NCI-H69 (cell line): Measurements from ENCODE around the gene UAP1L1.

Source experiments
- DNase-seq: peaks from one replicate; lab custom pipeline; 2025; lab: John Stamatoyannopoulos, UW

UAP1L1 gene

DNA sequence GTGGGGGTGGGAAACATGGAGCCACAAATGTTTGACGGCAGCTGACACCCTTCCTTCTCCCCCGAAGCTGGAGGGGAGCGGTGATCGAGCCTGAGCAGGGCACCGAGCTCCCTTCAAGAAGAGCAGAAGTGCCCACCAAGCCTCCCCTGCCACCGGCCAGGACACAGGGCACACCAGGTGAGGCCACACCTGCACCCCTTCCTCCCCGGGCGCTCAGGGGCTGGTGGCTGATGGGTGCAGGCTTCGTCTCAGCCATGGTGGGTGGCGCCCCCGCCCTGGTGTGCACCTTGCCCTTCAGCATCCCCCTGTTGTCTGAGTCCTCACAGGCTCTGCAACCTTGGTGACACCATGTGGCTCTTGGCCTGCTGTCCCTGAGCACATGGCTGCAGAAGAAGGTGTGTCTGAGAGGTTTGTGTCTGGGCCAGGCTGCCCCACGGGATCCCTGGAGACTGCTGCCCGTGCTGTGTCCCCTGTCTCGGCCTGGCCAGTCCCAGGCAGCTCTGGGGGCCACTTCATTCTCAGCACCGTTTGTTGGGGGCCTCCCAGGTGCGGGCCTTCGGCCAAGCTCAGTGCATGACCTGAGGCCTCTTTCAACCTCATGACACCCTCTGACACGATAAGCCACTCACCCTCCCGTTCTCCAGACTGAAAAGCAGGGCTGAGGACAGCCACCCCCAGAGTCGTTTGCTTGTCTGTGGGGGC lies 20.6 kb downstream of the UAP1L1 start:
- no peak for DNase-seq

DNA sequence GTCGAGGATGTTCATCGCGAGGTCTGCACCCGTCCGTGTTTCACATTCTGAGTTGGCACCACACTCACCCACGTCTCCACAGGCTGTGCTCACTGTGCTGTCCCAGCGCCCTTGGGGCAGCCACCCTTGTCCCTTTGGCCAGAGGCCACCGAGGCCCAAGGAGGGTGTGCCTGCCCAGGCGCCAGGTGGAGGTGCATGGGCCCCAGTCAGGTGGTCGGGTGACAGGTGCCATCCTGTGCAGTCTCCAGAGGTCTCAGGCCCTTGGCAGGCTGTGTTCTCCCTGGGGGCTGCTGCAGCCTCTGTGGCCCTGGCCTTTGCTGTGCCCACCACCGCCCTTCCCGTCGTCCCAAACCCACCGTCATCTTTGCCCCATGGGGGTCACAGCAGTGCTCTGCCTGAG lies 21.9 kb downstream of the UAP1L1 start:
- no peak for DNase-seq

DNA sequence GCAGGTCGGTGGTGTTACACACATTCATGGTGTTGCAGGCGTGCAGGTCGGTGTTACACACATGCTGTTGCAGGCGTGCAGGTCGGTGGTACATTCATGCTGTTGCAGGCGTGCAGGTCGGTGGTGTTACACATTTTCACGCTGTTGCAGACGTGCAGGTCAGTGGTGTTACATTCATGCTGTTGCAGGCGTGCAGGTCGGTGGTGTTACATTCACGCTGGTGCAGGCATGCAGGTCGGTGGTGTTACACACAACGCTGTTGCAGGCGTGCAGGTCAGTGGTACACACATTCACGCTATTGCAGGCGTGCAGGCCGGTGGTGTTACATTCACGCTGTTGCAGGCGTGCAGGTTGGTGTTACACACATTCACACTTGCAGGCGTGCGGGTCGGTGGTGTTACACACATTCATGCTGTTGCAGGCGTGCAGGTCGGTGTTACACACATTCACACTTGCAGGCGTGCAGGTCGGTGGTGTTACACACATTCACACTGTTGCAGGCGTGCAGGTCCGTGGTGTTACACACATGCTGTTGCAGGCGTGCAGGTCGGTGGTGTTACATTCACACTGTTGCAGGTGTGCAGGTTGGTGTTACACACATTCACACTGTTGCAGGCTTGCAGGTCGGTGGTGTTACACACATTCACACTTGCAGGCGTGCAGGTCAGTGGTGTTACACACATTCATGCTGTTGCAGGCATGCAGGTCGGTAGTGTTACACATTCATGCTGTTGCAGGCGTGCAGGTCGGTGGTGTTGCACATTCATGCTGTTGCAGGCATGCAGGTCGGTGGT lies 26.1 kb downstream of the UAP1L1 start:
- no peak for DNase-seq

DNA sequence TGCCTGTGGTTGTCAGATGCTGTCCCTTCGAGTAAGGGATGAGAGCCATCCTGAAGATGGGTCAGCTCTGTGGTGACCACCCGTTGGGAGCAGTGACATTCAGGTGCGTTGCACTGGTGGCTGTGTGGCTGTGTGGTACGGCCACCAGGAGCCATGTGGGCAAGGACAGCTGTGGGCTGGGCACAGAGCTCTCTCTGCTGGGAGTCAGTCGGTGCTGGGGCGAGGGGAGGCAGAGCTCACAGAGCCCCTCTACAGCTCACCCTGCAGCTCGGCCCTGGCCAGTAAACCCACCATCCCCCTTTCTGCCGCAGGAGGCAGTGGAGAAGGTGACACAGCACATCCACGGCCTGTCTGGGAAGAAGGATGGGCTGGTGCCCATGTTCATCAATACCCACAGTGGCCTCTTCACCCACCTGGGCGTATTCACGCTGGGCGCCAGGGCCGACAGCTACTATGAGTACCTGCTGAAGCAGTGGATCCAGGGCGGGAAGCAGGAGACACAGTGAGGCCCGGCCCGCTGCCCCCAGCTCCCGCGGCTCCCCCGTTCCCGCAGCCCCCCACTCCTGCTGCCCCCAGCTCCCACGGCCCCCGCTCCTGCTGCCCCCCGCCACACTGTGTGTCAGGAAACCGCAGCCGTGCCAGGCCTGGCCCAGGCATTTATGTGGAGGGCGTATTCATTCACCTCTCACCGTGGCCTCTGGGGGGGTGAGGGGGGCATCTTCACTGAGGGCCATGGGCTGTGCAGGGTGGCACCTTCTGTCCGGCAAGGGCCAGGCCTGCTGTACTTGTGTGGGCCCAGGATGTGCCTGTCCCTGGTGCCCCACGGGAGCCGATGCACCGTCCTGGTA lies 28.7 kb downstream of the UAP1L1 start:
- DNase-seq = no peak

DNA sequence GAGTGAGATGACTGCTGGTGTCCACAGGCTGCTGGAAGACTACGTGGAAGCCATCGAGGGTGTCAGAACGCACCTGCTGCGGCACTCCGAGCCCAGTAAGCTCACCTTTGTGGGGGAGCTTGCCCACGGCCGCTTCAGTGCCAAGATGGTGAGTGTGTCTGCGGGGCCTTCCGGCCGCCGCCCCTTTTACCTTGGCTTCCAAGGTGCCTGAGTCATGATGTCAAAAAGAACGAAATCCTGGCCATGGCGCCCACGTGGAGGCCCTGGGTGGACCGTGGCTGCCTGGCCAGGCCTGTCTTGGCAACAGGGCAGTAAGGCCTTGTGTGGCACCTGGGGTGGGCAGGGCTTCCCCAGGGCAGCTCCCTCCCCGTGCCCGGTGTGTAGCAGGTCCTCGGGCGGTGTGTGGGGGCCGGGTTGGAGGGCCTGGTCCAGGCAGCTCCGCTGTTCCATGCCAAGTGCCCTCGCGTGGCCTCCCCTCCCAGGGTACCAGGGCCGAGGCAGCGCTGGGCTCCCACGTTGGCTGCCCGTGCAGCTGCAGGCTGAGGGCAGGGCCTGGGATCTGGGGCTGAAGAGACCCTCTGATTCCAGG lies 29.4 kb downstream of the UAP1L1 start:
- no peak for DNase-seq

DNA sequence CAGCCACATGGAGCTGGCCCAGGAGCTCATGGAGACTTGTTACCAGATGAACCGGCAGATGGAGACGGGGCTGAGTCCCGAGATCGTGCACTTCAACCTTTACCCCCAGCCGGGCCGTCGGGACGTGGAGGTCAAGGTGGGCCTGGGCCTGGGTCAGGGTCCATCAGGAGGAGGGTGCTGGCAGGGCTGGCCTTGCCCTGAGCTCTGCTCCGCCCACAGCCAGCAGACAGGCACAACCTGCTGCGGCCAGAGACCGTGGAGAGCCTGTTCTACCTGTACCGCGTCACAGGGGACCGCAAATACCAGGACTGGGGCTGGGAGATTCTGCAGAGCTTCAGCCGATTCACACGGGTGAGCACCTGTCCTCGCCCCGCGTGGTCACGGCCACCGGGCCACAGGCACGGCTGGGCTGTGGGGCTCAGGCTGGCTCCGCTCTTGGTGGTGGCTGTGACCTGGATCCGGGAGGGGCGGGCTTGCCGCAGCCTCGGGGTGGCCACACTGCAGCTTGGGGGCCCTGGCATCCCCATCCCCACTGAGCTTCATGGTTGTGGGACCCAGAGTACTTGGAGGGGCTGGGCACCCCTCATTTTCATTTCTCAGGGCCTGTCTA lies 30.1 kb downstream of the UAP1L1 start:
- no peak for DNase-seq

DNA sequence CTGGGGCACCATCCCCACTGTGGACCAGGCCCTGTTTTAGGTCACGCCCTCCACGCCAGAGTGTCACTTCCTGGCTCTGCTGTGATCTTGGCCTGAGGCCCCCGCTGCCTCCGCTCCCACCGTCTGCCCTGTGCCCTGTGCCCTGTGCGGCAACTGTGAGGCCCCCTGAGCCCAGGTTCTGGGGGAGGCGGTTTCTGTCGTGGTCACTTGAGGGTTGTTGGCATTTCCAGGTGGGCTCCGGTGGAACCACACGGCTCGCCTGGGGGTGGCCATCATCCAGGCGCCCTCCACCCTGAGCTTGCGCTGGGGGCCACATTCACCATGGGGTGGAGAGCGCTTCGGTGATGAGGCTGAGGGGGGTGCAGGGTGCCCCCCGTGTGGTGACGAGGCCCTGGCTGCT lies 30.7 kb downstream of the UAP1L1 start:
- no peak for DNase-seq

DNA sequence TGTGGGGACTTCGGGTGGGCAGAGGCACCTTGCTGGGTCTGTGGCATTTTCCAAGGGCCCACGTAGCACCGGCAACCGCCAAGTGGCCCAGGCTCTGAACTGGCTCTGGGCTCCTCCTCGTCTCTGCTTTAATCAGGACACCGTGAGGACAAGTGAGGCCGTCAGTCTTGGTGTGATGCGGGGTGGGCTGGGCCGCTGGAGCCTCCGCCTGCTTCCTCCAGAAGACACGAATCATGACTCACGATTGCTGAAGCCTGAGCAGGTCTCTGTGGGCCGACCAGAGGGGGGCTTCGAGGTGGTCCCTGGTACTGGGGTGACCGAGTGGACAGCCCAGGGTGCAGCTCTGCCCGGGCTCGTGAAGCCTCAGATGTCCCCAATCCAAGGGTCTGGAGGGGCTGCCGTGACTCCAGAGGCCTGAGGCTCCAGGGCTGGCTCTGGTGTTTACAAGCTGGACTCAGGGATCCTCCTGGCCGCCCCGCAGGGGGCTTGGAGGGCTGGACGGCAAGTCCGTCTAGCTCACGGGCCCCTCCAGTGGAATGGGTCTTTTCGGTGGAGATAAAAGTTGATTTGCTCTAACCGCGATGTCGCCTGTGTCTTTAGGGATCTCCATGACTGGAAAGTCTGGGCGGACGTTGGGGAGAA lies 31.4 kb downstream of the UAP1L1 start:
- no peak for DNase-seq

DNA sequence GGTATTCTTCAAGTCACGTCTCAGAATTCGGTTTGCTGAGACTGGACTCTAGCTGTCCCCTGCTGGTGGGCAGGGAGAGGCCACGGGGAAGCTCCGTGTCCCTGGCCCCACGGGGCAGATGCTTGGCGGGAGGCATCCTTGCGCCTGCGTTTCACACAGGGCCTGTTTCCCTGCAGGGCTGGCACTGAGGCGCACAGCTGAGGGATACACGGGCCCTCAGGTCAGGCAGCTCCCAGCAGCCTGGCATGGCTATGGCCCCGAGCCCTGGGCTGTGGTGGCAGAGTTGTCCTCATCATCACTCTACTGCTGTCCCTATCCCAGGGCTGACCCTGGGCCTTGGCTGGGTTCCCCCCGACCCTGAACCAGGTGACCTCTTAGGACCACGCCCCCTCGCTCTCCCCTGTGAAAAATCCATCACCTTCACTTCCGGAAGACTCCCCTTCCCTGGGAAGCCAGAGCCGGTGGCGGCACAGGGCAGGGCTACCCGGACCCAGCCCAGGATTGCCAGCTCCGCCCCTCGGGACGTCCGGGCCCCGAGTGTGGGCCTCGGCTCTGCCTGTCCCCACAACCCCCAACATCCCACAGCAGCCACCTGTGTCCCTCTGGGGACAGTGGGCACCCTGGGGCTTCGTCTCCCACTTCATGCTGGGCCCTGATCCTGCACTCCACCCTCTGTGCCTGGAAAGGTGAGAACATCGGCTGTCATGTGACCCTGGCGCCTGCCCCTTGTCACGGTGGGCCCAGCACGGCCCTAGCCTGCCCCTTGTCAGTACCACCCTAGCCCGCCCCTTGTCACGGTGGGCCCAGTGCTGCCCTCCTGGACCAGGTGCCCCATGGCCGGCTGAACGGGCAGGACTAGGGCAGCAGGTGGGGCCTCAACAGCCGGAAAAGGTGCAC lies 32.2 kb downstream of the UAP1L1 start:
- DNase-seq = no peak

DNA sequence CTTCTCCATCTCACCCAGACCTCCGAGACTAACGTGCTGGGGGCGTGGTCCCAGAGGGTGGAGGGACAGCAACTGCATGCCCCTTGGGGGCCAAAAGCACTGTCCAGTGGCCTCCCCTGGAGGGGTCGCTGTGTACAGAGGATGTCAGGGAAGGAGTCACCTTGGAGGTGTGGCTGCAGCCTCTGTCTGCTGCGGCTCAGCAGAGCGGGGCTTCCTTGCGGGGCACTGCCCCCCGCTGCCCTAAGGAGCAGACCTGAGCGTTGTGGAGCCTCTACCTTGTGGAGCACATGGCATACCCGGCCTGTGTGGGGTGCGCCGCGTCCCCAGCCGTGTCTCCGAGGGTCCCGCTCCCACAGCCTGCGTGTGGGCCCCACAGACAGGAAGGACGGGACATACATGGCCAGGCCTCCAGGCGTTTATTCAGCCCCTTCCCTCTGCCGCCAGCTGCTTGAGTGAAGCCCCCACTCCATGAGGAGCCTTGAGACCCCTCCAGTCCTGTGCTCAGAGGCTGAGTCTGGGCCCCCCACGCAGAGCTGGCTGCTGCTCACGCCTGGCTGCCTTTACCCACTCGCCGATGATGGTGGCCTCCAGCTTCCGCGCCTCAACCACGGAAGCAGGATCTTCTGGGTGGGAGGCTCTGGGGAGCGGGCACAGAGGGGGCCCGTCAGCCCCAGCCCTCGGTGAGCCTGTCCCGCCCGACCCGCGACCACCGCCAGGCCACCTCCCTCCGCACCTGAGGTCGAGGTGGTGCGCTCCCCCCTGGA lies 33.0 kb downstream of the UAP1L1 start:
- no peak for DNase-seq

DNA sequence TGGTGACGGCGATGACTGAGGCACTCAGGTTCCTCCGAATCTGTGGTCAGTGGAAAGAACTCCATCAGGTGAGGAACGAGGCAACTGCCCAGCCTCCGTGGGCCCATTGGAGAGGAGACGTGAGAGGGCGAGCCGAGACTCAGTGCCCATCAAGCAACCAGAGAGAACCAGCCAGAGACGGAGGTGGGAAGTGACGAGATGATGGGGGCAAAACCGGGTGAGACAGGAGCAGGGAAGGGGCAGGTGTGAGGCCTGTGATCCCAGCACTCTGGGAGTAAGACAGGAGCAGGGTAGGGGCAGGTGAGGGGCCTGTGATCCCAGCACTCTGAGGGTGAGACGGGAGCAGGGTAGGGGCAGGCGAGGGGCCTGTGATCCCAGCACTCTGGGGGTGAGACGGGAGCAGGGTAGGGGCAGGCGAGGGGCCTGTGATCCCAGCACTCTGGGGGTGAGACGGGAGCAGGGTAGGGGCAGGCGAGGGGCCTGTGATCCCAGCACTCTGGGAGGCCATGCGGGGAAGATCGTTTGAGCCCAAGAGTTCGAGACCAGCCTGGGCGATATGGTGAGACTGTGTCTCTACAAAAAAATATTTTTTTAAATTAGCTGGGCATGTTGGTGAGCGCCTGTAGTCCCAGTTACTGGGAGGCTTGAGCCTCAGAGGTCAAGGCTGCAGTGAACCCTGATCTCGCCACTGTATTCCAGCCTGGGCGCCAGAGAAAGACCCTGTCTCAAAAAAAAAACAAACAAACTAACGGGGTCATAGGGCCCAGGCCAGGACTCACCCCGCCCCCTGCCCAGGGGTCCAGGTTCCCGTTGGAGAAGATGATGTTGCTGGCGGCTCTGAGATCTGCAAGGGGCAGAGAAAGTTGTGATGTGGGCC lies 33.8 kb downstream of the UAP1L1 start:
- no peak for DNase-seq

DNA sequence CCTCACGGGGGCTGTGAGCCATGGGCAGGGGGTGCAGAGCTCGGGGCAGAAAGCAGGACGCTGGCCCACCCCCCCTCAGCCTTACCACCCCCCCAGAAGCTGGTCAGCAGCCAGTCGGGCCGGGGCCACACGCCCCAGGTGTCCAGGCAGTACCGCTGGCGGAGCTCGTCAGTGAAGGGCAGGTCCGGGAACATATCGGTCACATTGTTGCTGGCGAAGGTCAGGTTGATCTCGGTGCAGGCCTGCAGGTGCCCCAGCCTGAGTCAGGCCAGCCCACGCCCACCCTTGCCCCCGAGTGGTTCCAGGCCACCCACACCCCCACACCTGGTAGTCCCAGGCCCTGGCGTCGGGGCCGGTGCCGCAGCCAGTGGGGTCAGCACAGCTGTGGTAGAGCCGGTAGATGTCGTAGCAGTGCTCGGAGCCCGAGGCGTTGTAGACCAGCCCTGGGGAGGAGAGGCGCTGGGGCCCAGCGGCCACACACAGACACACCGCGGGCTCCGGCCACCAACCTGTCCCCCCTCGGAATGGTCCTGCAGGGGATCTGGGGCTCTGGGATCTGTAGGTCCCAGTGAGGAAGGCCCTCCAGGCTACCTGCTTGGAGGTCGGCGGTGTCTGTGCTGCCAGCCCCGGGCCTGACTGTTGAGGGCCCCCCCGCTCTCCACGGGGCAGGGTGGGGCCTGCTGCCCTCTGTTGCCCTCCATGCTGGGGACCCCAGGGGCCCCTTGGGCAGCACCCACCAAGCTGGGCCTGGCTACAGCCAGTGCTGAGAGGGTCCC lies 34.7 kb downstream of the UAP1L1 start:
- DNase-seq = no peak

DNA sequence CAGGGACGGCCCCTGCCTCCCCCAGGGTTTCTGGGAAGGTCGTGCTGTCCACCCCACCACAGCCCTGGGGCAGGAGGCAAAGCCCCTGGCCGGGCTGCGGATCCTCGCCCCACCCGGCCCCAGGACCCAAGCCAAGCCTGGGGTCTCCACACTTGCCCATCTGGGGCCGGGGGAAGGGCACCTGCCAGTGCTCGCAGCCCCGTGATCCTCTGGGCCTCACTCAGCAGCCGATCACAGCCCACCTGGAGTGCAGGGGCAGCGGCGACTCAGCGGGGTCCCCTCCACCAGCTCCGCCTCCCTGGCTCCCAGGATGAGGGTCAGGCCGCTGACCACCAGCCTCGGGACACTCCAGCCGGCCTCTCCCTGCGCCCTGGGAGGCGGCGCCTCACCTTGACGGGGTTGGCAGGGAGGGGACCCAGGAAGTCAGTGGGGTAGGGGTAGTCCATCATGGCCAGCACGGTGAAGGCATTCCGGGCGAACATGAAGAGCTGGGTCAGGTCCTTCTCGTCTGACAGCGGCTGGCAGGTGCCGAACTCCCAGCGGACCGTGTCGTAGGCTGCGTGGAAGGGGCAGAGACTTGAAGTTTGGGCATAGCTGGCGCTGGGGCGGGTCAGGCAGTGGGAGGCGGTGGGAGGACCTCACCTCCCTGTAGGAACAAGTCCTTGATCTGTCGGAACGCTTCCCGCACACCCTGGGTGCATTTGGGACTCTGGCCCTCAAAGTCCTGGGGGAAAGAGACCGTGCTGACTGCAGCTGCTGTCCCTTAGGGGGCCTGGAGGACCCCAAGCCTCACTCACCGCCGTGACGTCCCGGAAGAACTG lies 35.5 kb downstream of the UAP1L1 start:
- DNase-seq = no peak

DNA sequence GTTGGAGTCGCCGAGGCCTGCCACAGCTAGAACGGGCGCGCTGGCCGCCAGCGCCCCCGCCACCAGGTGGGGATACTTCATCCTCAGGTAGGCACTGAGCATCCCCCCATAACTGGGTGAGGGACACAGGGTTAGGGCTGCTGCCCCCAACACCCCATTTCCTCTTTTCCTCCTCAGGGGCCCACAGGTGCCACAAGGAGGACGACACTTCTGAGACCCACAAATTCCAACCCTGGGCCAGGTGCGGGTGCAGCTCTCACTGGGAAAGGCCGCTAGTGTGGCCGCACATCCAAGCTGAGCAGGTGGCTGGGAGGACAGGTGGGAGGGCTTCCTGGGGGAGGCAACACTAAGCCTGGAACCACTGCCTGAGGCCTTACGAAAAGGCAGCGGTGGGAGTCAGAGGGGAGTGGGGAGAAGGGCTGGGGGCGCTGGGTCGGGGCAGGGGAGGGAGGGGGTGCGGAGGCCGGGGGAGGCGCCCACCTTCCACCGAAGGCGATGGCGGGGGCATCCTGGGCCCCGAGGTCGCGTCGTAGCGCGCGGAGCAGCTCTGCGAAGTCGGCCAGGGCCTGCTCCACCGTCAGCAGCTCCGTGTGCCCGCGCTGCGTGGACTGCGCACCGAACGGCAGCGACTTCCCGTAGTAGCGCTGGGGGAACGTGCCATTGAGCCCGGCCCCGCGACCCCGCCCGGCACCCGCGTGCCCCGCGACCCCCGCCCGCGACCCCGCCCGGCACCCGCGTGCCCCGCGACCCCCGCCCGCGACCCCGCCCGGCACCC lies 36.3 kb downstream of the UAP1L1 start:
- DNase-seq = no peak

DNA sequence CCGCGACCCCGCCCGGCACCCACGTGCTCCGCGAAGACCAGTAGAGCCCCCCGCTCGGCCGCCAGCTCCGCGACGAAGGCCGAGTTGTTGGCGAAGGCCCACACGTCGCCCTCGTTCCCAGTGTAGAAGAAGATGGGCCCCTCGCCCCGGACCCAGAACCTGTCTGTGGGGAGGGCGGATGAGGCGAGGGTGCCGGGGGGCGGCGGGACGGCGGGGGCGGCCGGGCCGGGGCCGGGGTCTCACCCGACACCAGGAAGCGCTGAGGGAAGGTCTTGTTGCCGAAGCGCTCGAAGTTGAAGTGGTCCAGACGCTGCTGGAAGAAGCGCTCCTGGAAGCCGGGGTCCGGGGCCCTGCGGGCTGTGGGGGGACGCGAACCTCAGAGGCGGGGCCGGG lies 36.9 kb downstream of the UAP1L1 start:
- DNase-seq = no peak
